T-helper 2 cell treated with Interferon-gamma antibody and Interleukin-4, amounts not matched to agents 5 μg/mL and 100 μg/mL, for 36 hours (primary cell): Measurements from ENCODE around the gene TAS2R13.

Experiments
- DNase-seq: peaks from one replicate; pipeline ENCODE4 v3.0.0; 2021; ENCODE audit warnings: low spot score
- H3K27ac Mint-ChIP-seq: one replicate; pipeline ENCODE4 v1.8.0; 2021; ENCODE audit warnings: mild to moderate bottlenecking, mixed read lengths
- H3K27me3 Mint-ChIP-seq: one replicate; pipeline ENCODE4 v1.8.0; 2021; ENCODE audit warnings: low read depth, mixed read lengths
- H3K36me3 Mint-ChIP-seq: one replicate; pipeline ENCODE4 v1.8.0; 2021; ENCODE audit warnings: low read depth, mixed read lengths
- H3K4me1 Mint-ChIP-seq: one replicate; pipeline ENCODE4 v1.8.0; 2021; ENCODE audit warnings: low read depth, mixed read lengths
- H3K4me3 Mint-ChIP-seq: one replicate; pipeline ENCODE4 v1.8.0; 2022; ENCODE audit warnings: mild to moderate bottlenecking, moderate library complexity, mixed read lengths
- H3K9me3 Mint-ChIP-seq: one replicate; pipeline ENCODE4 v1.8.0; 2021; ENCODE audit warnings: mixed read lengths

TAS2R13 gene

GRCh38 chr12:10909462-10909861 lies at the start of gene TAS2R13:
Gene TAS2R13 (minus strand): TSS chr12:10909562. CDS start chr12:10909298, 264 bp downstream.
- Mint-ChIP-seq H3K36me3 (peaks cover 4% of the 10 kb centered on the region), H3K9me3 (peaks cover 6% of the 10 kb centered on the region), H3K27ac (no peak within 1 kb of the TSS), H3K4me1 (no peaks in the 10 kb centered on the region), H3K4me3 (no peak within 1 kb of the TSS), H3K27me3 (no peaks in the 10 kb centered on the region)
- no peak for DNase-seq

GRCh38 chr12:10957741-10958140 lies 48.4 kb upstream of the TAS2R13 start:
- Mint-ChIP-seq H3K9me3 (peaks cover 18% of the 10 kb centered on the region), H3K27me3 (peaks cover 19% of the 10 kb centered on the region), H3K36me3 (peaks cover 10% of the 10 kb centered on the region), H3K4me3 (no peak overlapping the region), H3K27ac (no peak overlapping the region), H3K4me1 (peaks cover 25% of the 10 kb centered on the region)
- DNase-seq, result no peak

GRCh38 chr12:10956085-10956484 lies 46.7 kb upstream of the TAS2R13 start:
- H3K27me3 Mint-ChIP-seq, result peaks cover 19% of the 10 kb centered on the region
- peaks cover 10% of the 10 kb centered on the region for H3K36me3 Mint-ChIP-seq
- peaks cover 20% of the 10 kb centered on the region for H3K9me3 Mint-ChIP-seq
- H3K4me3 Mint-ChIP-seq, result no peak overlapping the region
- peaks cover 25% of the 10 kb centered on the region for H3K4me1 Mint-ChIP-seq
- H3K27ac Mint-ChIP-seq, result no peak overlapping the region
- no peak for DNase-seq

- no peak for DNase-seq
- H3K4me1 Mint-ChIP-seq, result peaks cover 16% of the 10 kb centered on the region
- peaks cover 35% of the 10 kb centered on the region for H3K9me3 Mint-ChIP-seq
- H3K27me3 Mint-ChIP-seq, result peaks cover 16% of the 10 kb centered on the region
- H3K27ac Mint-ChIP-seq, result no peak overlapping the region
- peaks cover 18% of the 10 kb centered on the region for H3K36me3 Mint-ChIP-seq
- no peak overlapping the region for H3K4me3 Mint-ChIP-seq
Measured at GRCh38 chr12:10952645-10953044, 43.3 kb upstream of the TAS2R13 start.

- no peak overlapping the region for H3K4me3 Mint-ChIP-seq
- peaks cover 31% of the 10 kb centered on the region for H3K9me3 Mint-ChIP-seq
- peaks cover 9% of the 10 kb centered on the region for H3K36me3 Mint-ChIP-seq
- H3K4me1 Mint-ChIP-seq, result peaks cover 10% of the 10 kb centered on the region
- DNase-seq, result no peak
- H3K27me3 Mint-ChIP-seq, result no peaks in the 10 kb centered on the region
- no peak overlapping the region for H3K27ac Mint-ChIP-seq
Measured at GRCh38 chr12:10943167-10943566, 33.8 kb upstream of the TAS2R13 start.

GRCh38 chr12:10941916-10942607 lies 32.7 kb upstream of the TAS2R13 start:
- no peaks in the 10 kb centered on the region for H3K27me3 Mint-ChIP-seq
- H3K9me3 Mint-ChIP-seq, result peaks cover 20% of the 10 kb centered on the region
- DNase-seq, result no peak
- no peak overlapping the region for H3K27ac Mint-ChIP-seq
- H3K4me1 Mint-ChIP-seq, result peaks cover 10% of the 10 kb centered on the region
- peaks cover 6% of the 10 kb centered on the region for H3K36me3 Mint-ChIP-seq
- H3K4me3 Mint-ChIP-seq, result no peak overlapping the region

- H3K4me3 Mint-ChIP-seq, result no peak overlapping the region
- no peak overlapping the region for H3K27ac Mint-ChIP-seq
- H3K27me3 Mint-ChIP-seq, result no peaks in the 10 kb centered on the region
- H3K4me1 Mint-ChIP-seq, result peaks cover 10% of the 10 kb centered on the region
- peaks cover 13% of the 10 kb centered on the region for H3K9me3 Mint-ChIP-seq
- no peak for DNase-seq
- peaks cover 1% of the 10 kb centered on the region for H3K36me3 Mint-ChIP-seq
Measured at GRCh38 chr12:10941369-10941768, 32.0 kb upstream of the TAS2R13 start.

- no peak overlapping the region for H3K4me3 Mint-ChIP-seq
- no peaks in the 10 kb centered on the region for H3K27me3 Mint-ChIP-seq
- DNase-seq, result no peak
- H3K36me3 Mint-ChIP-seq, result no peaks in the 10 kb centered on the region
- H3K27ac Mint-ChIP-seq, result no peak overlapping the region
- peaks cover 10% of the 10 kb centered on the region for H3K4me1 Mint-ChIP-seq
- peaks cover 7% of the 10 kb centered on the region for H3K9me3 Mint-ChIP-seq
Measured at GRCh38 chr12:10940389-10940788, 31.0 kb upstream of the TAS2R13 start.

GRCh38 chr12:10939163-10939562 lies 29.8 kb upstream of the TAS2R13 start, which contains the start of gene TAS2R14:
Gene TAS2R14 (minus strand): TSS chr12:10939263. CDS start chr12:10939207, 56 bp downstream.
- Mint-ChIP-seq H3K4me3 (no peak within 1 kb of the TSS), H3K9me3 (peaks cover under 1% of the 10 kb centered on the region), H3K27ac (no peak within 1 kb of the TSS), H3K27me3 (no peaks in the 10 kb centered on the region), H3K4me1 (peaks cover 10% of the 10 kb centered on the region), H3K36me3 (no peaks in the 10 kb centered on the region)
- DNase-seq, result no peak

GRCh38 chr12:10936506-10936905 lies 27.1 kb upstream of the TAS2R13 start:
- no peak overlapping the region for H3K27ac Mint-ChIP-seq
- H3K4me1 Mint-ChIP-seq, result peaks cover under 1% of the 10 kb centered on the region
- H3K9me3 Mint-ChIP-seq, result no peaks in the 10 kb centered on the region
- no peaks in the 10 kb centered on the region for H3K36me3 Mint-ChIP-seq
- no peak for DNase-seq
- H3K27me3 Mint-ChIP-seq, result no peaks in the 10 kb centered on the region
- H3K4me3 Mint-ChIP-seq, result no peak overlapping the region

GRCh38 chr12:10928746-10929286 lies 19.5 kb upstream of the TAS2R13 start, which contains the start of gene PRH2:
Gene PRH2 (plus strand): TSS chr12:10929236. CDS start chr12:10929274, 38 bp downstream.
- no peak within 1 kb of the TSS for H3K4me3 Mint-ChIP-seq
- DNase-seq, result no peak
- H3K36me3 Mint-ChIP-seq, result no peaks in the 10 kb centered on the region
- no peak within 1 kb of the TSS for H3K27ac Mint-ChIP-seq
- H3K9me3 Mint-ChIP-seq, result no peaks in the 10 kb centered on the region
- no peaks in the 10 kb centered on the region for H3K4me1 Mint-ChIP-seq
- no peaks in the 10 kb centered on the region for H3K27me3 Mint-ChIP-seq

- no peaks in the 10 kb centered on the region for H3K27me3 Mint-ChIP-seq
- no peaks in the 10 kb centered on the region for H3K9me3 Mint-ChIP-seq
- H3K36me3 Mint-ChIP-seq, result no peaks in the 10 kb centered on the region
- no peak for DNase-seq
- H3K4me3 Mint-ChIP-seq, result no peak overlapping the region
- no peaks in the 10 kb centered on the region for H3K4me1 Mint-ChIP-seq
- no peak overlapping the region for H3K27ac Mint-ChIP-seq
Measured at GRCh38 chr12:10926269-10926668, 16.9 kb upstream of the TAS2R13 start.

GRCh38 chr12:10919809-10920208 lies 10.4 kb upstream of the TAS2R13 start:
- H3K36me3 Mint-ChIP-seq, result no peaks in the 10 kb centered on the region

GRCh38 chr12:10910380-10910779 lies 1.0 kb upstream of the TAS2R13 start:
- no peak overlapping the region for H3K4me3 Mint-ChIP-seq
- H3K9me3 Mint-ChIP-seq, result no peaks in the 10 kb centered on the region
- H3K36me3 Mint-ChIP-seq, result no peaks in the 10 kb centered on the region
- no peak for DNase-seq
- H3K27me3 Mint-ChIP-seq, result no peaks in the 10 kb centered on the region
- no peak overlapping the region for H3K27ac Mint-ChIP-seq
- no peaks in the 10 kb centered on the region for H3K4me1 Mint-ChIP-seq

More at GRCh38 chr12:10919809-10920208, 10.4 kb upstream of the TAS2R13 start:
- H3K4me1 Mint-ChIP-seq, result no peaks in the 10 kb centered on the region
- H3K4me3 Mint-ChIP-seq, result no peak overlapping the region
- H3K9me3 Mint-ChIP-seq, result no peaks in the 10 kb centered on the region
- H3K27ac Mint-ChIP-seq, result no peak overlapping the region
- no peak for DNase-seq
- no peaks in the 10 kb centered on the region for H3K27me3 Mint-ChIP-seq
